ENCODE results near the gene GDPD3. TPM values are rescaled to one million over a fixed set of nuclear protein-coding genes. Genes with fewer than 3 reads are reported as not detected.

GDPD3 gene
- total RNA-seq, 1 donor from 2014 or later = 6.9 TPM

GRCh38 chr16:30091474-30092372, 21.6 kb downstream of the GDPD3 start, which contains the start of gene TBX6:
TBX6 (minus strand) TSS chr16:30091924; CDS start chr16:30091193, 731 bp downstream.
- no peak for DNase-seq (ENCODE audit: extremely low spot score in 2 of 2)
- Histone ChIP-seq H3K4me1 (peaks cover 48% of the 10 kb centered on the region), H3K27ac (peak within 1 kb of the TSS; percentile 89), H3K27me3 (no peaks in the 10 kb centered on the region), H3K9me3 (no peaks in the 10 kb centered on the region), H3K4me3 (peak within 1 kb of the TSS; percentile 51 to 59), H3K36me3 (peaks cover 0 to 18% of the 10 kb centered on the region in 2 donors)
- intact Hi-C loops (cut with DNase I) = no loop called here
- TF ChIP-seq, protein P1, sequence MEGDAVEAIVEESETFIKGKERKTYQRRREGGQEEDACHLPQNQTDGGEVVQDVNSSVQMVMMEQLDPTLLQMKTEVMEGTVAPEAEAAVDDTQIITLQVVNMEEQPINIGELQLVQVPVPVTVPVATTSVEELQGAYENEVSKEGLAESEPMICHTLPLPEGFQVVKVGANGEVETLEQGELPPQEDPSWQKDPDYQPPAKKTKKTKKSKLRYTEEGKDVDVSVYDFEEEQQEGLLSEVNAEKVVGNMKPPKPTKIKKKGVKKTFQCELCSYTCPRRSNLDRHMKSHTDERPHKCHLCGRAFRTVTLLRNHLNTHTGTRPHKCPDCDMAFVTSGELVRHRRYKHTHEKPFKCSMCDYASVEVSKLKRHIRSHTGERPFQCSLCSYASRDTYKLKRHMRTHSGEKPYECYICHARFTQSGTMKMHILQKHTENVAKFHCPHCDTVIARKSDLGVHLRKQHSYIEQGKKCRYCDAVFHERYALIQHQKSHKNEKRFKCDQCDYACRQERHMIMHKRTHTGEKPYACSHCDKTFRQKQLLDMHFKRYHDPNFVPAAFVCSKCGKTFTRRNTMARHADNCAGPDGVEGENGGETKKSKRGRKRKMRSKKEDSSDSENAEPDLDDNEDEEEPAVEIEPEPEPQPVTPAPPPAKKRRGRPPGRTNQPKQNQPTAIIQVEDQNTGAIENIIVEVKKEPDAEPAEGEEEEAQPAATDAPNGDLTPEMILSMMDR (IDR thresholded peaks at IDR 0.05) = peak; percentile 68 to 93 (median 92)
- no peak for TF ChIP-seq POLR2A (IDR thresholded peaks at IDR 0.05)
- TF ChIP-seq POLR2AphosphoS5 (IDR thresholded peaks at IDR 0.05; ENCODE audit: insufficient read depth in 1 of 2, low read depth in 1 of 2) = peak in 1 of 2 donors; percentile 73

GRCh38 chr16:30090610-30091331, 22.6 kb downstream of the GDPD3 start:
- TF ChIP-seq POLR2AphosphoS5 (IDR thresholded peaks at IDR 0.05; ENCODE audit: insufficient read depth in 1 of 2, low read depth in 1 of 2) (no peak), POLR2A (IDR thresholded peaks at IDR 0.05) (no peak)
- TF ChIP-seq, protein P1 (IDR thresholded peaks at IDR 0.05) = no peak
- intact Hi-C loops (cut with DNase I) = no loop called here
- peaks cover 48% of the 10 kb centered on the region for H3K4me1 ChIP-seq
- H3K9me3 ChIP-seq = no peaks in the 10 kb centered on the region
- peak overlapping the region; percentile 89 for H3K27ac ChIP-seq
- H3K27me3 ChIP-seq = no peaks in the 10 kb centered on the region
- DNase-seq (ENCODE audit: extremely low spot score in 2 of 2) = no peak
- peaks cover 0 to 19% of the 10 kb centered on the region in 2 donors for H3K36me3 ChIP-seq
- H3K4me3 ChIP-seq = peak overlapping the region; percentile 51 to 59

GRCh38 chr16:30088832-30089624, 24.3 kb downstream of the GDPD3 start:
- TF ChIP-seq POLR2AphosphoS5 (IDR thresholded peaks at IDR 0.05; ENCODE audit: insufficient read depth in 1 of 2, low read depth in 1 of 2) = no peak
- TF ChIP-seq POLR2A (IDR thresholded peaks at IDR 0.05) = no peak
- TF ChIP-seq, protein P1 (IDR thresholded peaks at IDR 0.05) = no peak
- peaks cover 0 to 21% of the 10 kb centered on the region in 2 donors for H3K36me3 ChIP-seq
- no peaks in the 10 kb centered on the region for H3K27me3 ChIP-seq
- peaks cover 32% of the 10 kb centered on the region for H3K4me1 ChIP-seq
- no peak for DNase-seq (ENCODE audit: extremely low spot score in 2 of 2)
- intact Hi-C loops (cut with DNase I) = no loop called here
- no peak overlapping the region for H3K4me3 ChIP-seq
- H3K27ac ChIP-seq = peak overlapping the region; percentile 89
- no peaks in the 10 kb centered on the region for H3K9me3 ChIP-seq

DNA sequence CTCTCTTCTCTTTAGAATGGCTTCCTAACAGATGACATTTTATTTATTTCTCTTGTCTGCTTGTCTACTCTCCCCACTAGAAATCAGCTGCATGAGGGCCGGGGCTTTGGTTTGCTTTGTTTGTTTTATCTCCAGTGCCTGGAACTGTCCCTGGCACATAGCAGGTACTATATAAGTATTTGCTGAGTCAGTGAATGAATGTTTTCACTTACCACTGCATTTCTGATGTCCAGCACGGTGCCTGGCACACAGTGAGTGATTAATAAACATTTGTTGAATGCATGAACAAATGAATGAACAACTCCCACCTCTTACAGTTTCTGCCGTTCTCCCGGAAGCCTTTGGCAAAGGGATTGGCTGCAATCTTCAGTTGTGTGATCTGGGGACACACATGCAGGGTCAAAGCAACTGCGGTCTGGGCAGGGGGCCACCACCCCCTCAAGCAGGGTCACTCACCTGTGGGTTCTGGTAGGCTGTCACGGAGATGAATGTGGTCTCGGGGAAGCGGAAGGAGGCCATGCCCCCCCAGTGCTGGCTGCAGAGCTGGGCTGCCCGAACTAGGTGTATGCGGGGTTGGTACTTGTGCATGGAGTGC, 25.0 kb downstream of the GDPD3 start:
- intact Hi-C loops (cut with DNase I) = no loop called here
- TF ChIP-seq POLR2A (IDR thresholded peaks at IDR 0.05) = no peak
- TF ChIP-seq, protein P1 (IDR thresholded peaks at IDR 0.05) = no peak
- TF ChIP-seq POLR2AphosphoS5 (IDR thresholded peaks at IDR 0.05; ENCODE audit: insufficient read depth in 1 of 2, low read depth in 1 of 2) = no peak
- H3K4me1 ChIP-seq = peaks cover 27% of the 10 kb centered on the region
- H3K36me3 ChIP-seq = peaks cover 0 to 21% of the 10 kb centered on the region in 2 donors
- H3K27ac ChIP-seq = no peak overlapping the region
- H3K4me3 ChIP-seq = no peak overlapping the region
- no peaks in the 10 kb centered on the region for H3K9me3 ChIP-seq
- DNase-seq (ENCODE audit: extremely low spot score in 2 of 2) = no peak
- H3K27me3 ChIP-seq = no peaks in the 10 kb centered on the region

Measured in vagina (tissue), 2 donors.